ENCODE measurements around the gene MSL3. TPM values are rescaled to one million over a fixed set of nuclear protein-coding genes. Genes with fewer than 3 reads are reported as not detected.

Gene MSL3
- total and polyA plus RNA-seq, 5 donors from 2014 or later, result 80.0 to 123 (median 101) TPM

GRCh38 chrX:11791537-11791936 is 33.5 kb downstream of the MSL3 start:
- H3K9me3 Mint-ChIP-seq, result peaks cover 0 to 1% (median 0%) of the 10 kb centered on the region in 7 donors
- Histone ChIP-seq H3K9me3 (ENCODE audit: control insufficient read depth in 2 of 2, low read length in 2 of 2) (no peaks in the 10 kb centered on the region), H3K27me3 (ENCODE audit: control insufficient read depth, insufficient read depth, low read length) (no peaks in the 10 kb centered on the region), H3K27ac (ENCODE audit: insufficient read depth, low read length, poor library complexity, severe bottlenecking) (no peak overlapping the region), H3K4me3 (ENCODE audit: low read depth, low read length) (no peak overlapping the region), H3K36me3 (ENCODE audit: control insufficient read depth, insufficient read depth, low read length) (no peaks in the 10 kb centered on the region), H3K4me1 (ENCODE audit: control insufficient read depth, insufficient read depth, low read length, poor library complexity, severe bottlenecking) (peaks cover 11% of the 10 kb centered on the region)
- peak overlapping the region in 1 of 3 donors; percentile 14 for H3K27ac Mint-ChIP-seq
- no peaks in the 10 kb centered on the region for H3K27me3 Mint-ChIP-seq
- H3K4me1 Mint-ChIP-seq, result peaks cover 5 to 31% (median 18%) of the 10 kb centered on the region in 4 donors
- no peak overlapping the region for H3K4me3 Mint-ChIP-seq
- H3K36me3 Mint-ChIP-seq, result no peaks in the 10 kb centered on the region
- no peak for ATAC-seq (ENCODE audit: low read depth in 2 of 2)
- DNase-seq, result no peak

GRCh38 chrX:11792461-11793421 is 34.7 kb downstream of the MSL3 start:
- ATAC-seq (ENCODE audit: low read depth in 2 of 2) (peak; percentile 59 to 62), DNase-seq (peak; percentile 11 to 44 (median 27))
- Histone ChIP-seq H3K4me3 (ENCODE audit: low read depth, low read length) (no peak overlapping the region), H3K27me3 (ENCODE audit: control insufficient read depth, insufficient read depth, low read length) (no peaks in the 10 kb centered on the region), H3K36me3 (ENCODE audit: control insufficient read depth, insufficient read depth, low read length) (no peaks in the 10 kb centered on the region), H3K27ac (ENCODE audit: insufficient read depth, low read length, poor library complexity, severe bottlenecking) (no peak overlapping the region), H3K9me3 (ENCODE audit: control insufficient read depth in 2 of 2, low read length in 2 of 2) (no peaks in the 10 kb centered on the region), H3K4me1 (ENCODE audit: control insufficient read depth, insufficient read depth, low read length, poor library complexity, severe bottlenecking) (peaks cover 6% of the 10 kb centered on the region)
- peak overlapping the region in 2 of 4 donors; percentile 23 to 39 for H3K4me3 Mint-ChIP-seq
- peaks cover 0 to 1% (median 0%) of the 10 kb centered on the region in 7 donors for H3K9me3 Mint-ChIP-seq
- peaks cover 0 to 22% (median 15%) of the 10 kb centered on the region in 4 donors for H3K4me1 Mint-ChIP-seq
- peak overlapping the region; percentile 30 to 73 (median 72) for H3K27ac Mint-ChIP-seq
- H3K36me3 Mint-ChIP-seq, result no peaks in the 10 kb centered on the region
- H3K27me3 Mint-ChIP-seq, result no peaks in the 10 kb centered on the region

GRCh38 chrX:11793734-11794133 is 35.7 kb downstream of the MSL3 start:
- no peaks in the 10 kb centered on the region for H3K27me3 Mint-ChIP-seq
- no peaks in the 10 kb centered on the region for H3K9me3 Mint-ChIP-seq
- H3K27ac Mint-ChIP-seq, result peak overlapping the region in 2 of 3 donors; percentile 4 to 30
- H3K4me3 Mint-ChIP-seq, result no peak overlapping the region
- no peak for ATAC-seq (ENCODE audit: low read depth in 2 of 2)
- H3K4me3 ChIP-seq (ENCODE audit: low read depth, low read length), result no peak overlapping the region
- DNase-seq, result no peak
- H3K9me3 ChIP-seq (ENCODE audit: control insufficient read depth in 2 of 2, low read length in 2 of 2), result no peaks in the 10 kb centered on the region
- peaks cover 0 to 22% (median 15%) of the 10 kb centered on the region in 4 donors for H3K4me1 Mint-ChIP-seq
- H3K36me3 Mint-ChIP-seq, result no peaks in the 10 kb centered on the region
- H3K36me3 ChIP-seq (ENCODE audit: control insufficient read depth, insufficient read depth, low read length), result no peaks in the 10 kb centered on the region
- H3K27me3 ChIP-seq (ENCODE audit: control insufficient read depth, insufficient read depth, low read length), result no peaks in the 10 kb centered on the region
- peaks cover 5% of the 10 kb centered on the region for H3K4me1 ChIP-seq (ENCODE audit: control insufficient read depth, insufficient read depth, low read length, poor library complexity, severe bottlenecking)
- H3K27ac ChIP-seq (ENCODE audit: insufficient read depth, low read length, poor library complexity, severe bottlenecking), result no peak overlapping the region

GRCh38 chrX:11813341-11813740 is 55.3 kb downstream of the MSL3 start:
- H3K36me3 Mint-ChIP-seq, result peaks cover 1% of the 10 kb centered on the region

More at GRCh38 chrX:11813341-11813740, 55.3 kb downstream of the MSL3 start:
- no peaks in the 10 kb centered on the region for H3K27me3 Mint-ChIP-seq
- ATAC-seq (ENCODE audit: low read depth in 2 of 2) (no peak), DNase-seq (no peak)
- Histone ChIP-seq H3K27me3 (ENCODE audit: control insufficient read depth, insufficient read depth, low read length) (no peaks in the 10 kb centered on the region), H3K4me1 (ENCODE audit: control insufficient read depth, insufficient read depth, low read length, poor library complexity, severe bottlenecking) (no peaks in the 10 kb centered on the region), H3K9me3 (ENCODE audit: control insufficient read depth in 2 of 2, low read length in 2 of 2) (no peaks in the 10 kb centered on the region), H3K27ac (ENCODE audit: insufficient read depth, low read length, poor library complexity, severe bottlenecking) (no peak overlapping the region), H3K4me3 (ENCODE audit: low read depth, low read length) (no peak overlapping the region), H3K36me3 (ENCODE audit: control insufficient read depth, insufficient read depth, low read length) (no peaks in the 10 kb centered on the region)
- H3K27ac Mint-ChIP-seq, result no peak overlapping the region
- peaks cover 0 to 2% (median 0%) of the 10 kb centered on the region in 7 donors for H3K9me3 Mint-ChIP-seq
- peaks cover 0 to 2% (median 0%) of the 10 kb centered on the region in 4 donors for H3K4me1 Mint-ChIP-seq
- no peak overlapping the region for H3K4me3 Mint-ChIP-seq

Other genes starting within 250 kb of the MSL3 start
- gene ARHGAP6, start 92.3 kb upstream of the MSL3 start, total RNA-seq, result 1.8 TPM
- gene ARHGAP6, start 92.3 kb upstream of the MSL3 start, polyA plus RNA-seq, result not detected

Measured in CD4-positive, CD25-positive, alpha-beta regulatory T cell (primary cell).